Hair follicular keratinocyte (primary cell): ENCODE results near the gene RXFP2. TPM values are rescaled to one million over a fixed set of nuclear protein-coding genes. Genes with fewer than 3 reads are reported as not detected.

Experiments
- total RNA-seq: library from RNA; depleted of rRNA; stranded (reverse); fragments of >200 nt; gene quantifications from 2 replicates; pipeline ENCODE4 v1.2.3, GENCODE V29; 2015

The RXFP2 gene
- not detected in 2 replicates for total RNA-seq

GRCh38 chr13:31739226-31739625 lies at the start of gene RXFP2:
Gene RXFP2, plus strand, starts transcription at chr13:31739526. Its CDS starts 87 bp downstream, at chr13:31739613.

